DMS53 treated with DMSO at 0.1 percent for 48 hours (cell line): ENCODE data around the gene PTPRN2.

Source experiments
- DNase-seq: peaks from one replicate; lab custom pipeline; 2025; ENCODE audit not compliant: unreplicated experiment; lab: John Stamatoyannopoulos, UW

Gene PTPRN2

DNA sequence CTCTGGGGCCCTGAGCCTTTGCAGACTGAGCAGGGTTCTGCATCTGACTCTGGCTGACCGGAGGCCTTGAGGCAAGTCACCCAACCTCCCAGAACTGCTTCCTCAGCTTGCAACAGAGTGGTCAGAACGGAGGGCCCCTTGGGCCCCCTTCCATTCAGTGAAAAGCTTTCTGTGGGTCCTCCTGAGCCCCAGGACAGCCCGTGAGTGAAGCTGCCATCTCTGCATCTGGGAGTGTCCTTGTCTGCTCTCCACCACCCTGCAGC, 1026.2 kb downstream of the PTPRN2 start:
- DNase-seq = no peak

DNA sequence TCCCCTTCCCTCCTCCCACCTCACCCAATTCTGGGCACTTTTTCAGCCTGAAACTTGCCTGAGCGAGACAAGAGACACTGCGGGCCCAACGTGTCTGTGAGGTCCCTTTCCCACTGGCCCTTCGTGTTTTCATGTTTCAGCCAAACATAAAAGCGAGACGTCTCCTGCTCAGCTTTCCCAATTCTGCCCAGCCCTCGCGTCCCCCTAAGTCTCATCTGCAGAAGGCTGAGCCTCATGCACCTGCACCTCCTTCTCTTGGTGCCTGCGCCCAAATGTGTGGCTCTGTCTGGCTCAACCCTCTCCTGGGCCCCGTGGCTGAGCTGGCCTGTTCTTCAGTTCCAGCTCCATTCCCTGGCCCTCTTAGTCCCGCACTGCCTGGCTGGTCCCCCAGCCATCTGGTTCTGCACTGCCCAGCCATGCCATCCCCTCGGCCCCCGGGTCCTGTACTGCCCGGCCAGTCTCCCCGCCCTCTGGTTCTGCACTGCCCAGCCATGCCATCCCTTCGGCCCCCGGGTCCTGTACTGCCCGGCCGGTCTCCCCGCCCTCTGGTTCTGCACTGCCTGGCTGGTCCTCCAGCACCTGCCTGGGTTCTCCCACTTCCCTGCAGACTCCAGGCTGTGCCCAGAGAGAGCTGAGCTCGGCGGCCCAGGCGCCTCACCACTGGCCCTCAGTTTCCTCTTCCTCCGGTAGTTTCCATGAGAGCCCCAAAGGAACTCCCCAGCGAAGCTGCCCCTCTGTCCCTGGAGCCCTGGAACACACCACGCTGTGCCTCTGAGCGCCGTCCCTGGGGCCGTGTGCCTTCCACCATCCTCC, 1026.7 kb downstream of the PTPRN2 start:
- DNase-seq = no peak

DNA sequence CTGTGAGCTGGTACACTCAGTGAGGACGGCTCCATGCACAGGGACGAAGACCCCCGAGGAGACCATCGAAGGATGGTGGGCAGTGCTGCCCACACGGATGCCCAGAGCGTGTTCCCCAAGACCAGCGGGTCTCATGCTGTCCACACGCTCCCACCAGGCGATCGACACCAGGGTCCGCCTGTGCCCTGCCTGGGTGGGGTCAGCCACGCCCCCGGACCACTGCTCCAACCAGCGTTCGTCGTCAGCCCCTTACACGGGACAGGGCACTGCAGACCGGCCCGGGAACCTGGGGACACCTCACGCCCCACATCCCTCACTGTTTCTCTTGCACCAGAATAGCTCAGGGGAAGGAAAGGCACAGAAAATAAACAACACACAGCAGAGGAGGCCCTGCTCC, 1027.4 kb downstream of the PTPRN2 start:
- no peak for DNase-seq

DNA sequence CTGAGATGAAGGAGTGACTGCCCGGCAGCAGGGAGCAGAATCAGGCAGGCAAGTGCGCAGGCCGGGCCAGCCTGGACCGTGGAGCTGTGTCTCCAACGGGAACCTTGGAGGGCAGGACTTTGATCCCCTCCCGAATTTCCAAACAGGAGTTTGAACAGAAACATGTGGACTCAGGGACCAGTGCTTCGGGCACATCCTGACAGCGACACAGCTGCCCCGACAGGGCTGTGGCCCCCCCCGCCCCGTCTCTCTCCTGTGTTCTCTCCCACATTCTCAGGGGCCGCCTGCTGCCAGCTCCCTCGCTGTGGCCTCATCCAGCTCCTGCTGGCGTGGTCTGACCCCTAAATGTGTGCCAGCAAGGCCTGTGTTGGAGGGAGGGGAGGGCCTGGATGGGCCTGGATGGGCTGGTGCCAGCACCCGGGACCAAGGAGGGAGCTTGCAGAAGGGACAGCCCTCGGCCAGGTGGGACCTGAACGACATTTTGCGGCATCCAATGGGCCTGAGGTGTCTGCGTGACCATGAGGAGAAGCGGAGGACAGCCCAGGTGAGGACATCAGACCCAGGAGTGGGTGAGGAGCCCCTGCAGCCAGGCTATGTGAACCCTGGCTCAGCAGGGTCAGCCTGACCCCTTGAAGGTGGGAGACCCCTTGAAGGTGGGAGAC, 1027.9 kb downstream of the PTPRN2 start:
- no peak for DNase-seq

DNA sequence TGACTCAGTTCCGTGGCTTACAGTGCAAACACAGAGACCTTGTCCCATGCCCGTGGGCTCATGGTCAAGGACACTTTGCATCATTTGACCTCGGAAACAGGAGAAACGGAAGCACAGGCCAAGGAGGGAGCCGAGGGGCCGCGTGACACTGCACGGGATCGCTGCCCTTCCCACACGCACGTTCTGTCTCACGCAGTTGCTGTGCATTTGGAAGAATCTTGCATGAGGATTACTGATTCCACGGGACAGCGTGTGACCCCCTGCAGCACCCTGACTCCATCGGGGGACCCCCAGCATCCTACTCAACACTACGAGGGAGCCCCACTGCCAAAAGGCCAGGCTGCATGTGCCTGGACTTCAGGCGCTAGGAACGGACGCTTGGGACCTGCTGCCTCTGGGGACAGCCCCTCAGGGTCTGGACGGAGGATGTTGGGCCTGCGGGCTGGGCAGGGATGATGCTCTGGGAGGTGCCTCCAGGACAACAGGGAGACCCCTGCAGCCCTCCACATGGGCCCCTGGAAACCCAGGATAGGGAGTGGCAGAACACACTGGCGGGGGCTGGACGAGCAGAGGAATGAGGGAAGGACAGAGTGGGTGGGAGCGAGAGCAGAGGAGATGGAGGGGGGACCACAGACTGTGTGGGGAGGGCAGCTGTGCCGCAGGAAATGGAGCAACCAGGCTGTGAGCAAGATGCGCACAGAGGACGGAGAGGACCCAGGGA, 1028.6 kb downstream of the PTPRN2 start:
- no peak for DNase-seq

DNA sequence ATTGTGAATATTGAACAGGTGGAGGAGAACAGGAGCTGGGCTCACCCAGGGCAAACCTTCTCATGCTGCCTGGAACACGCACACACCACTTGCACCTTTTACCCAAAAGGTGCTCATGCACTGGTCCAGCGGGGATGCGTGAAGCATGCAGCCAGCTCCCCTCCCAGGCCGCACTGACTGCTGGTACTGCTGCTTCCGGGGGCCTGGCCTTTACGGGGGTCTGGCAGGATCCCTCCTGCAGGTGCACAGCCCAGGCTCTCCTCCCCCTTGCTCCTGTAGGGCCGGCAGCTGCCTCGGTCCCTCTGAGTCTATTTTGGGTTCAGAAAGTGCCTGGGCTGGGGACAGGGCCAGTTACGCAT, 1029.1 kb downstream of the PTPRN2 start:
- no peak for DNase-seq

DNA sequence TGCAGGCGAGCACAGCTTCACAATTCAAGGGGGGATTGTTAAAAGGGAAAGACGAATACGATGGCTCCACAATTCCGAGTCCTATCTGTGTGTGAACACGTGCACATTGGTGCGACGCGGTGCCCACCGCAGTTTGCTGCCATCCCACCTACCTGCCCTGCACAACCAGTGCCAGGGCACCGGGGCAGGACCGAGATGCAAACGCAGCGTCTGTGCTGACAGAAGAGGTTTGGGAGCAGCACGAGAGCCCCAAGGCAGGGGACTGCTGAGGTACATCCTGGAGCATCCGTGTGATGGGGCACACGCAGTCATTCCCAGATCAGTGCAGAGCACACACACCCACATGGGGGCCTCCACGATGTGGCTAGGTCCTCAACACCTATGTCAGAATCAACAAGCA, 1029.6 kb downstream of the PTPRN2 start:
- no peak for DNase-seq

DNA sequence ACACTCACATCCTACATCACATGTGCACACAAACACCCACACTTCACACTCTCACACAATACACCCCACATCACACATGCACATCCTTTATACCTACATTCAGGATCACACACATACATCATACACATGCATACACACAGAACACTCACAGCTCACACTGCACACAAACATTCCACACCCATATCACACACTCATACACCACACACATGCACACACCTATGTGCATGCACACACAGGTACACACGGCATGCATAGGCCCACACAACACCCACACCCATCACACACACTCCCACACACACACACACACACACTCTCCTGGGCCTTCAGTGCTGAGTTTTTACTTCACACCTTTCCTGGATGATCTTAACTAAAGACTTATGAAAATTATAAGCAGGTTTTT, 1030.4 kb downstream of the PTPRN2 start:
- no peak for DNase-seq

DNA sequence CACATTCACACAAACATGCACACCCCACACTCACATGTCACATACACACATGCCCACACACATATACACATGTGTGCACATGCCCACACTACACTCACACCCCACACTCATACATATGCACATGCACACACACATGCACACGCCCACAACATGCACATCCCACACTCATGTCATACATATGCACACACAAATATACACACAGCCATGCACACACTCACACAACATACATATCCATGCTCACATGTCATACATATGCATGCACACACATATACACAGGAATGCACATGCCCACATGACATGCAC, 1031.0 kb downstream of the PTPRN2 start:
- no peak for DNase-seq

DNA sequence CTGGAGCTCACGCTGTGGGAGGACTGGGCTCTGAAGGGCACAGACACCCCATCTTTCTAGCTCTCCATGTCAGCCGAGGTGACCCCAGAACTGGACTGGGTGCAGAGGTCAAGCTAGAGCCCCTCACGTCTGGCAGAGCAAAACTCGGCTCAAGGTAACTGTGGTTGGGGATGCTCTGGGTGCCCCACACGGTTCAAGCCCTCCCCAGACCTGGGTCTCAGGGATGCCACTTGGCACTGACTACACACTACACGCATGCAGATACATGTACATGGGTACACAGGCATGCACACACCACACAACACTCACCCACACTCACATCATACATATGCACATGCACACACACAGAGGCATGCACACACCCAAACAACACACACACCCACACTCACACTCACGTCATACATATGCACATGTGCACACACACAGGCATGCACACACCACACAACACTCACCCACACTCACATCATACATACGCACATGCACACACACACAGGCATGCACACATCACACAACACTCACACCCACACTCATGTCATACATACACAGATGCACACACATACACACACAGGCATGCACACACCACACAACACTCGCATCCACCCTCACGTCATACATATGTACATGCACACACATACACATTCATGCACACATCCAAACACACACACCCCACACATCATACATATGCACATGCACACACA, 1031.5 kb downstream of the PTPRN2 start:
- DNase-seq = no peak

DNA sequence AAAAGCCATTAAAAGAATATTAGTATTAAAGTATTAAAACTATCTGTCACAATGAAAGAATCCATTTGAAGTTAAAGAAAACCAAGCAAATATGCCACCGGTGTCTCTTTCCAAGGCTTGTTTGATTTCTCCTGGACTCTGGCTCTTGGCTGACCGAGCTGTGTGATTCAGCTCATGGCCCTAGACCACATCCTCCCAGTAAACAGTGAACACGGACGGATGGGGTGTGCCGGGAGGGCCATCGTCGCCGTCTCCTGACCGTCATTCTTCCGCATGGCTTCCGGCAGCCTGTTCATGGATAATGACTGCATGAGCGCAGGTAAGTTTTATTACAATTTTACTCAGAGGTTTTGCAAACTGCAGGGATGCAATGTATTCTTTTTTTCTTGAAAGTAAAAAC, 1032.3 kb downstream of the PTPRN2 start:
- DNase-seq = no peak

DNA sequence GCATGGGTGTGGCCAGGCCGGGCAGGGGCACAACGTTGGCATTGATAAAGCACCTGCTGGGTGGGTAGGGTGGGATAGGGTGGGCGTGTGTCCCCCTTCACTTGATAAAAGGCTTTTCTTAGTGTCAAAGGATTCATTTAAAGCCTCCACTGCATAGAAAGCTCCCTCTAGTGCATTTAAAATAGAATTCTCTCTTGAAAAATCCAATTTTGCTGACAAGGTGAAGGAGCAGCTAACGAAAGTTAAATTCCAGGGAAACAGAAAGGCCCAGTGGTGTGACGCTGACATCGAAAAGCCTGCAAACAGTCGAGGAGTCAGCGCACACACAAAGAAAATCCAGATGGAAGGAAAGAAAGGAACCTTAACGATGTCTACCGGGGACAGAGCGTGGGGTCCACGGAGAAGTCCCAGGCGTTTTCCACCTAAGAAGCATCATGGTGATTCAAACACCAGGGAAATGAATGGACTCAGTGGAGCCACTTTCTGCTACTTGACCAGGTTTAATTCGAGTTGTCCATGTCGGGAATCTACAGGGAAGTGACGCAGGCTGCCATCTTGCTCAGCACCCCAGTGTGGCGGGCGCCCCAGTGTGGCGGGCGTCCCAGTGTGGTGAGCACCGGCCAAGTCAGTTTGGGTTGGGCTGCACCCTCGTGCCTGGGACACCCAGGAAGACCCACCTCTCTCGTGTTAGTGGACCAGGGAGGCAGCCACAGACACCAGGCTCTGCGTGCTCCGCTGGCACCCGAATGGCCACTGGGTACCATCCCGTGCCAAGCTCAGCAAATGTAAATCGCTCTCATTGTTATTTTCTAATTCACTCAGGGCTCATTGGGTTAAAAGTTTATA, 1033.0 kb downstream of the PTPRN2 start:
- DNase-seq = no peak

DNA sequence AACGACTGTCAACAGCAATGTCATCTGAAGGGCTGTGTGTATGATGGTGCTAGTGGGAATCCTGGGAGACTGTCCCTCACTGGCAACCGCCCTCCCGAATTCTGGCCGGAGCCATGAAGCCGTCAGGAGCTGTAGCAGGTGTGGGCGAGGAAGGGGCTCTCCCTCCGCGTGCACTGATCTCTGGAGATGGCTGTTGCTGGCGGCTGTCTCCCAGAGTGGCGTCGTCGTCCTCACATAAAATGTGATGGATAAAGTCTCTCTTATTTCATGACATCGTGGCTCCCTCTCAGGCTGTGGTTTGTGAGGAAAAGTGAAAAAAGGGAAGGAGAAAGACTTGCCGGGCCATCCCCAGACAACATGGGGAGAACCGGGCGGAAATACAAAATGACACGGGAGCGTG, 1034.4 kb downstream of the PTPRN2 start:
- no peak for DNase-seq

DNA sequence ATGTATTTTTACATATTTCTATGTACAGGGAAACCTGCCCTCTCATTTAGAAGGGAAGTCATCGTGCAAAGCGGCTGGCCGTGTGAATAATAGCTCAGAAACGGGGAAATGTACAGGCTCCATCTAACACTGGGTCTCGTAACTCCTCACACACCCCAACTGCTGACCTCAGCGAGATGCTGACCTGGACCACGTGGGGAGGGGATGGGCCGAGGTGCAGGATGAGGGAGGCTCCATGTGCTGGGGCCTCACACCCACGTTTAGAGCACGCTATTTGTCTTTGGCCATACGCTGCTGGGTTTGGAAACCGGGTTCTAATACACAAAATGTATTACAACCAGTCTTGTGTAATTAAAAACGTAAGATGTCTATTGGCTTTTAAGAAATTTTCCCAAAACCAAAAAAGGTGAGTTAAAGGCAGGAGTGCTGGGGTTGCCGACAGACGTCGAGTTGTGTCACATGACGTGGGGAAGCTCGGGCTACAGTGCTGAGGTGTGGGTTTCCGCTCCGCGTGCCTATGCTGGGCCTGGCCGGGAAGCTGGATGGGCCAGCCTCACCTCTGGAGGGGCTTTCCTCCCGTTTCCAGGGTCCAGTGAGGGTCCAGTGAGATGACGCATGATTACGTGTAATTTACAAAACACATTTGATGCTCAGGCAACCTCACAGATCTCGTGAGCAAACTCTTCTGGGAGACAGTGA, 1035.2 kb downstream of the PTPRN2 start:
- no peak for DNase-seq

DNA sequence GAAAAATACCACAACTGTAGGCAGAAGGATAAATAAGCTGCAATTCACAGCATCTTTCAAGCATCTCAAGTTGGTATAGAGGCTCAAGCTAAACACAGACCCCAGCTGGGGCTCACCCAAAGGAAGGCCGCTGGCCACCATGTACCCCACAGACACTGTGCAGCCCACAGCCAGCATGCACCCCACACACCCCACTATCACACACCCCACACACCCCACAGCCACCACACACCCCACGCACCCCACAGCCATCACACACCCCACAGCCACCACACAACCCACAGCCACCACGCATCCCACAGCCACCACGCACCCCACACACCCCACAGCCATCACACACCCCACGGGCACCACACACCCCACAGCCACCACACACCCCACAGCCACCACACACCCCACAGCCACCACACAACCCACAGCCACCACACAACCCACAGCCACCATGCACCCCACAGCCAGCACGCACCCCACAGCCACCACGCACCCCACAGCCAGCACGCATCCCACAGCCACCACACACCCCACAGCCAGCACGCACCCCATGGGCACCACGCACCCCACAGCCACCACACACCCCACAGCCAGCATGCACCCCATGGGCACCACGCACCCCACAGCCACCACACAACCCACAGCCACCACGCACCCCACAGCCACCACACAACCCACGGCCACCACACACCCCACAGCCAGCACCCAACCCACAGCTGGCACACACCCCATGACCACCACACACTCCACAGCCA, 1036.1 kb downstream of the PTPRN2 start:
- no peak for DNase-seq

DNA sequence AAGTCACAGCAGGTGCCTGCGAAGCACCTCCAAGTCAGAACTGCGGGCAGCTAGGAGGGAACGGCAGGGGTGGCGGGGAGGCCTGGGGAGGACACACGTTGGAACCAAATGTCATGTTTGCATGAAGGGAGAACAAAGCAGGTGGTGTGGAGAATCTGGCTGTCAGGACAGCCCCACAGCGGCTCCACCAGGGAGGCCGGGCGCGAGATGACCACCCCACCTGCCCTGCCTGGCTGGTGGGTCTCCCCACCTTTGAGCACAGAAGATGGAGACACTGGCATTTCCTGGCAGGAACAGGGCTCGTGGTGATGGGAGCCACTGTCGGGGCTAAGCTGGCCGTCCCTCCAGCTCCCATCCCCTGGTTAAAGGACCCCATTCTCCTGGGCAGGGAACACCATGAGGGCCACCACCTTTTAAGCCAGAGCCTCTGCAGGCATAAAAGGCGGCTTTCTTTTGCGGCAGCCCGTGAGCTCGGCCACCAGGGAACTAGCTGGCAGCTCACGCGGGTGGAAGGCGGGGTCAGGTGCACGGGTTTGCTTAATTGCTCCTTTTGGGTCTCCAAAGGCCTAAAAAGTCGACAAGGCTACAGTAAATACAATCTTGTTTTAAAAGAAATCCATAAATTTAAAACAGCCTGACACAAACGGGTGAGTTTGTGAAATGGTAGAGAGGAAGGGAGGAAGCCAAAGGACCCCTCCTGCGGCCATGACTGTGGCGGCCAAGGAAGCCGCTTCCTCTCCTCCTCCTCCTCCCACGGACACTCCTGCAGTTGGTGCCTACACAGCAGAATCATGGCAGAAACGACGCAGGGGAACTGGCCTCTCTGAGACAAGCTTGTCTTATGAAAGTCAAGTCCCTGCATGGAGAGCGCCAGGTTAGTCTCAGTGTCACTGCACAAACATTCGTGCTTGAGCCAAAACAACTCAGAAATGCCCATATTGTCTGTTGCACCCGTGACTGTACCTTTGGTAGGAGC, 1037.0 kb downstream of the PTPRN2 start:
- no peak for DNase-seq

DNA sequence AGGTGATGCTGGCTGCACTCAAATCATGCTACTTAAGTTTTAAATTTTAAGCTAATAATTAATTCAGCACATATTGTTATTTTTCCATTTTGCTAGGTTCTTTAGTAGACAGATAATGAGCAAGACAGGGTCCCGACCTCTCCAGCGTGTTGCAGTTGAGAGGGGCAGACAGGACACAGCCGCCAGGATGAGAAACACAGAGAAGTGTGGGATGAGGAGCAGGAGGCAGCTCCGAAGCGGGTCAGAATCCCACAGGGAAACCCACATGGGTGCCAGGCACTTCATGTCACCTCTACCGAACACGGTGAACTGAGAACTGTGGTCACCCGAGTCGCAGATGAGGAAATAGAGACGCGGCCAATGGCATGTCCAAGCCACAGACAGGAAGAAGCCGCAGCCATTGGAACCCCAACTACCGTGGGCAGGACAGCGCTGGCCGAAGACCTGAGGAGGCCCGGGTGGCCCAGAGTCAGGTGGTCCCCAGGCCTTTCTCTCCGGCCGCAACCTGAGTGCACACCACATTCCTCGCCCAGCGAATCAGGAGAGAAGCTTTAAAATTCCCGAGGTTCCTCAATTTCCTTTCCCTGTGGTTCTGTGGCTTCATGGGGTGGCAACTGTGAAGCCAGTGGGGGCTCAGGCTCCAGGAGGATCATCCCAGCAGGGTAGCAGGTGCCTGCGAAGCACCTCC, 1037.9 kb downstream of the PTPRN2 start:
- no peak for DNase-seq

DNA sequence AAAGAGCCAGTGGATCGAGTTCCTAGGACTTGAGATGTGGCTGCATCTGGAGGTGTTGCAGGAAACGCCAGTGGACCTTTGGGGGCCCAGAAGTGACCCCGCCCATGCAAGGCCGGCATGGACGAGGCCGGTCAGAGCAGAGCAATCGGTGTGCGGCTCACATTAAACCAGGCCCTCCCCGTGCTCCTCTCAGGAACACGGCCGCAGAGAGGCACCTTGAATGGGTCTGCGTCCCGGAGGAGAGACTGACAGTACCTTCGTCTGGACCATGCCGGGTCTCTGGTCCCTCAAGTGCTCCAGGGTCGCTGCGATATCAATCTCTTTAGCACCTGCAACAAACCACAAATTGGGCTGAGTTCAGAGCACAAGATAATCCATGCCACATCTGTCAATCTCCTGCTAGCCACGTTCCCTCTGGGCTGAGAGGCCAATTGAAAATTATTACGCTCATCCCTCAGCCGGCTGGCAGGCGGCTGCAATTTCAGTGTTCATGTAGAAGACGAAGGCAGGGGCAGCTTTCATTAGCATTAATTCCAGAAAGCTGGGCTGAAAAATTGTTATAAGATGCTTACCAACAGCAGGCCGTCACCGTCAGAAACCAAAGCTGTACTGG, 1038.8 kb downstream of the PTPRN2 start:
- DNase-seq = no peak
